Endothelial cell of umbilical vein (primary cell): ENCODE data around the gene PDE1A. TPM values are rescaled to one million over a fixed set of nuclear protein-coding genes. Genes with fewer than 3 reads are reported as not detected.

ENCODE experiments used
- BruUV-seq: library from RNA; stranded (reverse); fragments of 400-500 nt; replicated peaks from 2 replicates; lab custom pipeline; 2021; lab: Mats Ljungman, UMichigan
- CTCF ChIA-PET: fragments of 300-600, 350-600 bp; sonication (Branson Sonifier 250); formaldehyde crosslinking; loops from one replicate; lab custom pipeline; 2021; ENCODE audit warnings: antibody characterized with exemption, inconsistent platforms; lab: Charles Lee
- POLR2A ChIA-PET: fragments of 300-600, 350-600 bp; sonication (Branson Sonifier 250); formaldehyde crosslinking; loops from one replicate; lab custom pipeline; 2021; ENCODE audit warnings: antibody characterized with exemption, inconsistent platforms; lab: Charles Lee
- DNase-seq: peaks from one replicate; pipeline ENCODE4 v3.0.0-alpha.2; 2011; ENCODE audit warnings: low read depth, low spot score
- FAIRE-seq: peaks from 2 replicates; lab custom pipeline; 2011; peaks lifted over from hg19 to GRCh38; lab: Jason Lieb, UNC
- H2AFZ ChIP-seq: 2 replicates; pipeline ENCODE4 v1.6.0; 2012; ENCODE audit warnings: low read depth, low read length, control low read depth, inconsistent platforms
- H3K27ac ChIP-seq: 2 replicates; pipeline ENCODE4 v1.5.1; 2011; ENCODE audit warnings: low read depth, mild to moderate bottlenecking, control low read depth, low read length, moderate library complexity; ENCODE audit not compliant: insufficient read depth
- H3K27me3 ChIP-seq, 2 experiments: 2 replicates each; pipeline versions ENCODE4 v1.6.0 to v1.6.1; 2011; ENCODE audit warnings: low read length in 2 of 2, mixed read lengths in 1 of 2; ENCODE audit not compliant: control insufficient read depth in 2 of 2, insufficient read depth in 2 of 2
- H3K36me3 ChIP-seq, 2 experiments: 2 replicates in 1 of 2; 3 replicates in 1 of 2; pipeline ENCODE4 v1.5.1; 2011; ENCODE audit warnings: low read length in 2 of 2, mild to moderate bottlenecking in 1 of 2, moderate library complexity in 1 of 2; ENCODE audit not compliant: control insufficient read depth in 2 of 2, insufficient read depth in 2 of 2; ENCODE audit errors: extremely low read depth in 1 of 2
- H3K4me1 ChIP-seq: 3 replicates; pipeline ENCODE4 v1.5.1; 2011; ENCODE audit warnings: mild to moderate bottlenecking, low read length; ENCODE audit not compliant: control insufficient read depth, insufficient read depth; ENCODE audit errors: extremely low read depth
- H3K4me2 ChIP-seq: 2 replicates; pipeline ENCODE4 v1.6.1; 2011; ENCODE audit warnings: low read length, control low read depth, mixed read lengths; ENCODE audit not compliant: insufficient read depth
- H3K4me3 ChIP-seq, 3 experiments: fragments of 200-600 bp in 1 of 3; sonication (generic), shearing (Covaris generic) in 1 of 3; replicated peaks in 1 of 3; 2 replicates each; pipeline ENCODE4 v1.5.1; 2011 to 2016; ENCODE audit warnings: control low read depth in 3 of 3, low read length in 3 of 3, mild to moderate bottlenecking in 2 of 3, inconsistent platforms in 1 of 3, low read depth in 1 of 3, moderate library complexity in 1 of 3; ENCODE audit not compliant: insufficient read depth in 1 of 3
- H3K79me2 ChIP-seq: 2 replicates; pipeline ENCODE4 v1.6.0; 2012; ENCODE audit warnings: low read length, inconsistent platforms; ENCODE audit not compliant: control insufficient read depth, insufficient read depth
- H3K9ac ChIP-seq: replicated peaks from 2 replicates; pipeline ENCODE3; 2011; ENCODE audit warnings: low read length, control low read depth; ENCODE audit not compliant: insufficient read depth; ENCODE audit errors: extremely low read depth
- H3K9me1 ChIP-seq: replicated peaks from 3 replicates; pipeline ENCODE4 v1.6.0; 2011; ENCODE audit warnings: mild to moderate bottlenecking, low read length; ENCODE audit not compliant: control insufficient read depth, insufficient read depth; ENCODE audit errors: extremely low read depth
- H3K9me3 ChIP-seq: replicated peaks from 2 replicates; pipeline ENCODE4 v1.5.1; 2012; ENCODE audit warnings: low read length, inconsistent platforms; ENCODE audit not compliant: control insufficient read depth, insufficient read depth
- H4K20me1 ChIP-seq: replicated peaks from 2 replicates; pipeline ENCODE3; 2011; ENCODE audit warnings: mild to moderate bottlenecking, low read length; ENCODE audit not compliant: control insufficient read depth, insufficient read depth; ENCODE audit errors: extremely low read depth
- EZH2 ChIP-seq: IDR thresholded peaks from 2 replicates; pipeline ENCODE4 v1.6.1; 2012; ENCODE audit warnings: borderline replicate concordance, low read depth, mild to moderate bottlenecking, moderate library complexity, low read length, inconsistent platforms; ENCODE audit not compliant: severe bottlenecking
- FOS ChIP-seq: IDR thresholded peaks from 2 replicates; pipeline ENCODE4 v1.6.1; 2011; ENCODE audit warnings: mild to moderate bottlenecking, low read length, moderate library complexity, borderline replicate concordance; ENCODE audit not compliant: insufficient read depth
- GATA2 ChIP-seq: IDR thresholded peaks from 2 replicates; pipeline ENCODE4 v1.7.0; 2011; ENCODE audit warnings: low read depth, mild to moderate bottlenecking, moderate library complexity, mixed read lengths, low read length; ENCODE audit not compliant: insufficient read length, insufficient read depth
- JUN ChIP-seq: IDR thresholded peaks from 2 replicates; pipeline ENCODE4 v1.6.1; 2011; ENCODE audit warnings: borderline replicate concordance, low read depth; ENCODE audit not compliant: insufficient read length, insufficient read depth
- MYC ChIP-seq: IDR thresholded peaks from one replicate; pipeline ENCODE4 v1.6.1; 2011; ENCODE audit warnings: mild to moderate bottlenecking, low read depth, low read length
- POLR2A ChIP-seq: IDR thresholded peaks from 2 replicates; pipeline ENCODE4 v1.6.1; 2012; ENCODE audit warnings: low read depth, mild to moderate bottlenecking, control low read depth, low read length
- POLR2AphosphoS5 ChIP-seq: IDR thresholded peaks from 2 replicates; pipeline ENCODE4 v1.6.1; 2012; ENCODE audit warnings: low read depth, mild to moderate bottlenecking, control low read depth, low read length, moderate library complexity; ENCODE audit not compliant: insufficient read depth
- dilution Hi-C: fragments of 300-500 bp; cut with MboI; formaldehyde crosslinking; loops from one replicate; pipeline ENCODE4 v1.15.0; 2019; ENCODE audit warnings: low sequenced_read_pairs; ENCODE audit not compliant: extremely low pct_ligation_motif_present
- intact Hi-C: fragments of 100-400 bp; cut with micrococcal nuclease; formaldehyde crosslinking; loops from one replicate; pipeline ENCODE4 v1.10.0; 2022
- polyA plus RNA-seq, 4 experiments: library from polyadenylated mRNA; depleted of rRNA in 3 of 4; stranded (reverse) in 3 of 4; unstranded in 1 of 4; fragments of >200 nt; gene quantifications; 2 replicates each; pipeline versions ENCODE4 v1.2.1 to v1.2.3, GENCODE V29; 2011 to 2012; ENCODE audit warnings: missing spikeins in 1 of 4
- total RNA-seq: library from RNA; stranded (reverse); gene quantifications from 2 replicates; pipeline ENCODE4 v1.2.3, GENCODE V29; 2021
- TF ChIP-seq, protein P1 (sequence below), 2 donors: IDR thresholded peaks; 1 replicate in 1 of 2; 2 replicates in 1 of 2; pipeline ENCODE4 v1.5.1; 2011; ENCODE audit warnings: low read length in 2 of 2, mild to moderate bottlenecking in 2 of 2, moderate library complexity in 2 of 2, control low read depth in 1 of 2, inconsistent platforms in 1 of 2, low read depth in 1 of 2; ENCODE audit not compliant: insufficient read depth in 1 of 2; ENCODE audit errors: extremely low read depth in 1 of 2
- TF ChIP-seq, protein P2 (sequence below): IDR thresholded peaks from 2 replicates; pipeline ENCODE4 v1.6.1; 2011; ENCODE audit not compliant: insufficient read depth, insufficient read length

Gene PDE1A
- total and polyA plus RNA-seq, 2 donors (not counting 3 experiments of a cell fraction or from before 2014, with no cell fraction given): 0.43 to 0.49 TPM

DNA sequence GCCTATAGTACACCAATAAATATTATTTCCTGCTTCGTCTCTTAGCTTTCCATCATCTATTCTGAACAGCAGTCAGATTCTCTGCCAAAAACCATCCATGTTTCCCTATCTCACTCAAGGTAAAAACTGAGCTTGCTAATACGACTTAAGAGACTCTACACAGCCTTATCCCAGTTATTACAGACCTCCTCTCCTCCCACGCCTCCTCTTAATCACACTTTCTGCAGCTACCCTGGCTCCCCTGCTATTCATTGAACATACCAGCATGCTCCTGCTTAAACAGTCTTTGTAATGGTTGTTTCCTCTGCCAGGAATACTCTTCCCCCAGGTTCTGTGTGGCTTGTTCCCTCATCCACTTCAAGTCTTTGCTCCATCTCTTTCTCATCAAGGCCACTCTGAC, 81.5 kb downstream of the PDE1A start:
- Histone ChIP-seq H2AFZ (no peak overlapping the region), H3K79me2 (no peaks in the 10 kb centered on the region), H3K4me1 (no peaks in the 10 kb centered on the region), H3K9me3 (no peaks in the 10 kb centered on the region), H3K9me1 (no peaks in the 10 kb centered on the region), H3K4me2 (no peak overlapping the region), H3K4me3 (no peak overlapping the region), H3K27me3 (no peaks in the 10 kb centered on the region), H3K9ac (no peak overlapping the region), H3K27ac (no peak overlapping the region), H3K36me3 (no peaks in the 10 kb centered on the region), H4K20me1 (no peaks in the 10 kb centered on the region)
- TF ChIP-seq FOS: no peak
- TF ChIP-seq JUN: no peak
- TF ChIP-seq EZH2: no peak
- TF ChIP-seq POLR2AphosphoS5: no peak
- TF ChIP-seq GATA2: no peak
- TF ChIP-seq, protein P1, sequence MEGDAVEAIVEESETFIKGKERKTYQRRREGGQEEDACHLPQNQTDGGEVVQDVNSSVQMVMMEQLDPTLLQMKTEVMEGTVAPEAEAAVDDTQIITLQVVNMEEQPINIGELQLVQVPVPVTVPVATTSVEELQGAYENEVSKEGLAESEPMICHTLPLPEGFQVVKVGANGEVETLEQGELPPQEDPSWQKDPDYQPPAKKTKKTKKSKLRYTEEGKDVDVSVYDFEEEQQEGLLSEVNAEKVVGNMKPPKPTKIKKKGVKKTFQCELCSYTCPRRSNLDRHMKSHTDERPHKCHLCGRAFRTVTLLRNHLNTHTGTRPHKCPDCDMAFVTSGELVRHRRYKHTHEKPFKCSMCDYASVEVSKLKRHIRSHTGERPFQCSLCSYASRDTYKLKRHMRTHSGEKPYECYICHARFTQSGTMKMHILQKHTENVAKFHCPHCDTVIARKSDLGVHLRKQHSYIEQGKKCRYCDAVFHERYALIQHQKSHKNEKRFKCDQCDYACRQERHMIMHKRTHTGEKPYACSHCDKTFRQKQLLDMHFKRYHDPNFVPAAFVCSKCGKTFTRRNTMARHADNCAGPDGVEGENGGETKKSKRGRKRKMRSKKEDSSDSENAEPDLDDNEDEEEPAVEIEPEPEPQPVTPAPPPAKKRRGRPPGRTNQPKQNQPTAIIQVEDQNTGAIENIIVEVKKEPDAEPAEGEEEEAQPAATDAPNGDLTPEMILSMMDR (IDR thresholded peaks at IDR 0.05; ENCODE audit: extremely low read depth in 1 of 2, insufficient read depth in 1 of 2, low read depth in 1 of 2, low read length in 2 of 2): no peak
- TF ChIP-seq MYC: no peak
- TF ChIP-seq, protein P2, sequence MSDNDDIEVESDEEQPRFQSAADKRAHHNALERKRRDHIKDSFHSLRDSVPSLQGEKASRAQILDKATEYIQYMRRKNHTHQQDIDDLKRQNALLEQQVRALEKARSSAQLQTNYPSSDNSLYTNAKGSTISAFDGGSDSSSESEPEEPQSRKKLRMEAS: no peak
- TF ChIP-seq POLR2A: no peak
- intact Hi-C loops (no loop called here), dilution Hi-C loops (no loop called here)
- ChIA-PET POLR2A (no interaction called here), CTCF (no interaction called here)
- DNase-seq: no peak
- FAIRE-seq: no peak
- BruUV-seq: no TSS peak
